GM21737 (cell line): ENCODE results near the gene UBTF.

Source experiments
- ATAC-seq: cut with Tn5 transposase; IDR thresholded peaks from one replicate; pipeline ENCODE4 v1.9.1; 2021; ENCODE audit warnings: mild to moderate bottlenecking, moderate library complexity; ENCODE audit not compliant: unreplicated experiment

The UBTF gene

GRCh38 chr17:44214230-44214494 lies 5.3 kb downstream of the UBTF start:
- ATAC-seq = no peak

DNA sequence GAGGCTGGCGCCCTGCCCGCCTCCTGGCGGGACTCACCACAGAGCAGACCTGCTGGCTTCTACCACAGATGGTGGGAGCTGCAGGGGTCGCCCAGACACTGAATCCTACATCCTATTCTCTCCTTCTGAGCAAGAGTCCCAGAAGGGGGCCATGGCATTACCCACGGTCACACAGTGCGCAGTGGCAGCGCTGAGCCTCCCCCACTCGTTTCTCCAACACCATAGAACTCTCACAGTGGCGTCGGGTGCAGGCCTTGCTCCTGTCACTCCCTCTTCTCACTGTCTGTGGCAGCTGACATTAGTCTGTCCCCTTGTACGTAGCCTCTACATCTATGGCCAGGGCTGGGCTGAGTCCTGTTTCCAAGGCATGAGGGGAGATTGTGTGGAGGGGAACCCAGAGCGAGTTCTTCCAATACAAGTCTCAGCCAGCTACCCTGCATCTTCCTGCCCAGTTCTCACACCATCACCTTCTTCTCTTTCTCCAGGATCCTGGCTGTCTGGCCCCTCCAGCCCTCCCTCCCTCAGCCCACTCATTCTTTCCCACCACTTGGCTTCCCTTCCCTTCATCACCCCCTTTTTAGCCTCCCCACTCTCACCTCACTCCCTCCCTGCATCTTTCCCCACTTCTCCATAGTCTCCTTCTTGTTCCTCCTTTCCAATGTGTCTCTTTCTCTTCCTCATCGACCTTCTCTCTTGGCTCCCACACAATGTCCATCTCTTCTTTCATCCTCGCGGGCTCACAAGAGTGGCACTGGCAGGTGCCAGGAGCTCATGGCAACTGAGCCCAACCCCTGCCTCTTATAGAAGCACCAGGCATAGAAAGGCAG lies 5.9 kb downstream of the UBTF start:
- ATAC-seq = no peak

DNA sequence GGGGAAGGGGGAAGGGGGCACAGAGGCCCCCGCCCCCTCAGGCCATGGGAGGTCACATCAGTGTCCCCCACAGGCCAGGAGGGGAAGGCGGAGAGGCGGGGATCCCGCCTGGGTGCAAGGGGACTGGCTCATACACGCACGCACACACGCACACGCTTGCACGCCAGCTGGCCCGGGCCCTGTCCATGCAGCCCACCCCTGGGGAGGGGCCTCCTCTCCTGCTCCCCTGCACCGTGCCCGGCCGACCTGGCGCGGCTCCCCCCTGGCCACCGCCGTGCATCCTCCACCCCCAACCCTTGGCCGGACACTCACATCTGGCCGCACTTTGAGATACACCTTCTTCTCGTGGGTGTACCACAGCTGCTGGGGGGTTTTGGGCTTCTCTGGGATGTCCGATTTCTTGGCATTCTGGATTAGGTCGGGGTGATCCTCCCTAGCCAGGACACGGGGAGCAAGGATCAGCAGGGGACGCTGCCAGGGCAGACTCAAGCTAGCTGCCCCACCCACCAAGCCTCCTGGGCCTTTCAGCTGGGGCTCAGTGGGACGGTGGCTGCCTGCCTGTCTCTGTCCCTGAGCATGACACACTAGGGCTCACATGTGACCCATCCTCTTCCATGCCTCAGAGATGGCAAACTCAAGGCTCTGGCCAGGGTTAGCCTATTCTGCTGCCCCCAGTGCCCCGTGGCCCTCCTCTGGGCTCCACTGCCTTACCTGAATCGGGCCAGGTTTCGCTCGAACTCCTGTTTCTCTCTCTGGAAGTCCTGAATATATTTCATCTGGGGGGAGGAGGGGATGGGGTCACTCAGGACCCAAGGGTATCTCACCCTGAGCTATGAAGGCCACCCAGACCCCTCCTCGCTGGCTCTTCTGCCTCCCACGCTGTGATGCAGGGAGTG lies 6.7 kb downstream of the UBTF start:
- no peak for ATAC-seq

DNA sequence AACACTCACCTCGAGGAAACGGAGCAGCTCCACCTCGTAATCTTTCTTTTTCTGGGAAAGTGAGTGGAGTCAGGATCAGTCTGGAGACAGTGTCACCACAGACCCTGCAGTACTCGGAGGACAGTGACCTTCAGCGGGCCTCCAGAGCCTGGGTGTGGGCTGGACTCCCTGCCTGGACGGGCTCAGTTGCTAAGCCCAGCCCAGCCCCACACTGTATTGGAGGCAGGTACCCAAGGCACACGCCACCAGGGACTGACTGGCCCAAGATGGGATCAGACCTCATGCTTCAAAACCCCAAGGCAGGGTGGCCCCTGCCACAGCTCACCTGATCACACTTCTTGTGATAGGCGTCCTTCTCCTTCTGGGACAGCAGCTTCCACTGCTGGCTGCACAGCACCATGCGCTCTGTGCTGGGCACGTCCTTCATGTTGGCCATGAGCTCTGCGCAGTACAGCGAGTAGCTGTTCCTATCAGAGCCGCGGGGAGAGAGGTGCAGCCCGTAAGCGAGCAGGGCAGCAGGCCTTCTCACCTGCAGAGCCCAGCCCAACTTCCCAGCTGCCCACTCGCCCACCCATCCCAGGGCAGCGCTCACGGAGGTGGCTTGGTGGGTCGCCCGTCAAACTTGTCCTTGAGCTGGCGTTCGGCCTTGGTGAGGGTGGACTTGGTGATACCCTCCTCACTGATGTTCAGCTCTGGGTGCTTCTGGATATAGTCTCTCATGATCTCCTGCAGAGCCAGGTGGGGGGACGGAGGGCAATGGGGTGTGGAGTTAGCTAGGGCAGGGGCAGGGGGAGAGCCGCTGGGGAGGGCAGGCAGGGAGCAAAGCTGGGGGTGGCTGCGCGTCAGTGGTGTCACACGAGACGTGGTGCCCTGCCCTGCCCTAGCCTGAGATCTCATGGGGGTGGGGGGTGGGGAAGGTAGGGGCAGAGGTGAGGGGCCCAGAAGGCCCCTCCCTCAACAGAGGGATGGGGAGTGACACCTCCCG lies 7.9 kb downstream of the UBTF start:
- no peak for ATAC-seq

DNA sequence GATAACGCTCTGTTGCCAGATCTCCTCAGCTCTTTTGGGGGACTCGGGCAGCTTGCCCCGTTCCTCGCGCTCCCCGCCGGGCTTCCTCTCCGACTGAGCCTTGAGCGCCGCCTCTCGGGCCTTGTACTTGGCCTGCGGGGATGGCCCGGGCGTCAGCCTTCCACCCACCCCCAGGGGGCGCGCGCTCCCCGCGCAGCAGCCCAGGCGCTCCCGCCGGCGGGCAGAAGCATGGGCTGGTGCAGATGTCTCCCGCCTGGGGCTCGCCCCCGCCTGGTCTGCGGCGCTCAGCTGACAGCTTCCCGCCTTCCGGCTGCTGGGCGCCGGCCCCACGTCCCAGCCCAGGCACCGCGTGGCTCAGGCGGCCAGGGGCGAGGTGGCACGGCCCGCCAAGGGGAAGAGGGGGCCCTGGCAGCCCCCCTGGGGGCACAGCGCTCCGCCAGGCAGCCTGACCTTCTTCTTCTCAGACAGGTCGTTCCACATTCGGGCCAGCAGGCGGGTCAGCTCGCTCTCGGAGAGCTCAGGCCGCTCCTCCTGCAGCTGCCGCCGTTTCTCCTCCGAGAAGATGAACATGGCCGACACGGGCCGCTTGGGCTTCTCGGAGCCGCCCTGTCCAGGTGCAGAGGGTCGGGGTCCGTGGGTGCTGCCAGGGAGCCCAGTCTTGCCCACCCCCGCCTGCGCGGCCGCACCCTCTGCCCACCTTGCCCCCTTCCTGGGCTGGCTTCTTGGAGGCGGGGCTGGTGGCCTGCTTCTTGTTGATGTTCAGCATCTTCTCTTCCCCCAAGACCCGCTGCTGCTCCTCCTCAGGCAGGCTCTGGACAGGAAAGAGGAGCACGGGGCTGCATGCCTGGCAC lies 8.9 kb downstream of the UBTF start:
- peak; percentile 70 for ATAC-seq

DNA sequence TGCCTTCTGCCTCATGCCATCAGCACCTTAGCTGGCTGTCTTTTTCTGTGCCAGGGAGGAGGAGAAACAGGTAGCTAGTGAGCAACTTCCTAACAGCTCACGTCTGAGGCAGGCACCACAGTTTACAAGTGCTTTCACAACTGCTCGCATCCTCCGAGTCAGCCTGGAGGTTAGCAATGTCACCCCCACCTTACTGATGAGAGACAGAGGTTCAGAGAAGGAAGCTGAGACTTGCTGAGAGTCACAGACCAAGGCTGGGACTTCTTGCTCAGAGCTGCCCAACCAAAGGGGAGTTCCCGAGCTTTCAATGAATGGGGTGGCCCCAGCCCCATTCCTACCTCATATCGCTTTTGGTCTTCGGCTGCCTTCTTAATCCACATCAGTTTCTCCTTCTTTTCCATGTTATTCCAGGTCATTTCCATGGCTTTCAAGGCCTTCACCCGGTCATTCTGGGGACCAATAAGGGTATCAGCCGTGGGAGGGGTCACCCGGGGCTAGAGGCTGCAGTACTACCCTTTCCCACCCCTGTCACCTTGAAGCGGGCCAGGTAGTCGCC lies 9.6 kb downstream of the UBTF start:
- ATAC-seq = no peak

- no peak for ATAC-seq
These were observed 11.7 kb downstream of the UBTF start for GRCh38 chr17:44207743-44208142.

GRCh38 chr17:44207319-44207718 lies 12.2 kb downstream of the UBTF start:
- ATAC-seq = no peak

GRCh38 chr17:44206825-44207155 lies 12.7 kb downstream of the UBTF start:
- no peak for ATAC-seq

GRCh38 chr17:44205962-44206824 lies 13.3 kb downstream of the UBTF start:
- ATAC-seq = no peak

GRCh38 chr17:44204441-44204882 lies 15.0 kb downstream of the UBTF start:
- ATAC-seq = no peak

DNA sequence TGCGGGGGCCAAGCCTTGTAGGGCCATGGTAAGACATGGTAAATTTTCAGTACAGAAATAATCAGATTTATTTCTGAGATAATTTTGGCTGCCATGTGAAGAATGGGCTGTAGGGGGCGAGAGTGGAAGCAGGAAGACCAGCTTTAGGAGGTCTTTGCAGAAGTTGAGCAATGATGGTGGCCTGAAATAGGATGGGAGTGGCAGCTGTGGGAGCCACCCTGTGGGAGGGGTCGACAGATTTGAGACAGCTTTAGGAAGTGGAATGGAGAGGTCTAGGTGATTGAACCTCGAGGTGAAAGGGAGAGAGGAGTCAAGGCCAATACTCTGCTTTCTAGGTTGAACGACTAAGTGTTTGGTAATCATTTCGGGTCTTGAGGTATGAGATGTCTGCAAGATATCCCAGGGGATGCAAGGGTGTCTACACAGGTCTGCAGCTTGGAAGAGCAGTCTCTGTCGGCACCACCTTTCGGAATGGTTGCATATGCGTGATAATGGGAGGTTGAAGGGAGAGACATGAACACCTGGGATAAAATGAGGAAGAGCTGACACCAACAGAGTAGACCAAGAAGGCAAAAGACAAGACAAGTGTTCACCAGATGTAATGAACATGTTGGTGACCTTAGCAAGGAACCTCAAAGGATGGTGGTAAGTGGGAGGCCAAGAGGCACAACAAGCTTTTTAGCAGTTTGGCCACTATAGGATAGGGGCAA lies 15.6 kb downstream of the UBTF start:
- no peak for ATAC-seq

DNA sequence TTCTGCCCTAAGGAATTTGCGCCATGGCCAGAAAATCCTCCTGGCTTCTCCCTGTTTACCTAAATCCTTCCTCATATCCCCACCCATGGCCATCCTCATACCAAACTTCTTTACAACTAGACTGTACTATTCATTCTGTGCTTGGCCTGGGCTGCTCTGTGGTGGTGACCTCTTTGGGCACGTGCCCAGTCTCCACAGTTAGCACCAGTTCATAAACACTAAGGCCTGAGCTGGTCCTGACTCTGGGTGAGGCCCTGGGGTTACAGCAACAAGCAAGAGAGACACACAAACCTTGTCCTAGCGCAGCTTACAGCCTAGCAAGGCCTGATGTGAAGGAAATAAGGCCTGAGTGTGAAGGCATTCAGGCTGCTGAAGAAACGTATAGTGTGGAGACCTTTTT lies 16.7 kb downstream of the UBTF start:
- no peak for ATAC-seq

GRCh38 chr17:44200478-44201155 lies 18.9 kb downstream of the UBTF start:
- no peak for ATAC-seq

- peak; percentile 60 for ATAC-seq
These were observed 19.7 kb downstream of the UBTF start, which contains the start of gene ATXN7L3 for GRCh38 chr17:44199553-44200477. Gene ATXN7L3, minus strand, starts transcription at chr17:44199884. Its CDS starts 1,814 bp downstream, at chr17:44198070.

GRCh38 chr17:44198721-44199552 lies 20.5 kb downstream of the UBTF start:
- peak; percentile 21 for ATAC-seq
